ENCODE results near the gene DDX11.

GRCh38 chr12:31089072-31089471 is 15.4 kb downstream of the DDX11 start:
- TF ChIP-seq ZNF785 (tag by site-specific recombination; IDR thresholded peaks at IDR 0.05) (no peak), CTCF (tag by site-specific recombination; IDR thresholded peaks at IDR 0.05) (no peak), ZNF138 (tag by site-specific recombination; IDR thresholded peaks at IDR 0.05; ENCODE audit: borderline replicate concordance) (no peak), PBX3 (CRISPR knock-in tag; IDR thresholded peaks at IDR 0.05) (no peak), ZNF184 (tag by site-specific recombination; IDR thresholded peaks at IDR 0.05) (no peak), ZNF610 (tag by site-specific recombination; IDR thresholded peaks at IDR 0.05; ENCODE audit: borderline replicate concordance) (no peak), IKZF3 (tag by site-specific recombination; IDR thresholded peaks at IDR 0.05) (no peak), SCRT1 (tag by site-specific recombination; IDR thresholded peaks at IDR 0.05; ENCODE audit: borderline replicate concordance) (no peak), SP3 (tag by site-specific recombination; IDR thresholded peaks at IDR 0.05) (no peak), ZNF175 (tag by site-specific recombination; IDR thresholded peaks at IDR 0.05) (no peak)

All from HEK293 (cell line).